Neural progenitor cell (in vitro differentiated cells): ENCODE measurements around the gene CTU2. TPM values are rescaled to one million over a fixed set of nuclear protein-coding genes. Genes with fewer than 3 reads are reported as not detected.

Experiments
- DNase-seq: peaks from one replicate; pipeline ENCODE4 v3.0.0-alpha.2; 2016; ENCODE audit warnings: low spot score
- H2AFZ ChIP-seq: fragments of 200-600 bp; sonication (generic); replicated peaks from 2 replicates; pipeline ENCODE4 v1.6.1; 2016; ENCODE audit warnings: antibody characterized with exemption
- H3F3A ChIP-seq: fragments of 200-600 bp; sonication (generic); 2 replicates; pipeline ENCODE4 v1.6.1; 2016; ENCODE audit warnings: antibody characterized with exemption, low read depth
- H3K27ac ChIP-seq: fragments of 200-600 bp; sonication (generic); 2 replicates; pipeline ENCODE4 v1.5.1; 2016; ENCODE audit warnings: mild to moderate bottlenecking
- H3K27me3 ChIP-seq: fragments of 200-600 bp; sonication (generic); 2 replicates; pipeline ENCODE4 v1.6.1; 2016; ENCODE audit warnings: mild to moderate bottlenecking, moderate library complexity
- H3K36me3 ChIP-seq: fragments of 200-600 bp; sonication (generic); 2 replicates; pipeline ENCODE4 v1.5.1; 2016
- H3K4me1 ChIP-seq: fragments of 200-600 bp; sonication (generic); 2 replicates; pipeline ENCODE4 v1.6.1; 2016; ENCODE audit warnings: mixed run types
- H3K4me2 ChIP-seq: fragments of 200-600 bp; sonication (generic); 2 replicates; pipeline ENCODE4 v1.6.1; 2016
- H3K4me3 ChIP-seq: fragments of 200-600 bp; sonication (generic); 2 replicates; pipeline ENCODE4 v1.5.1; 2016
- H3K79me2 ChIP-seq: fragments of 200-600 bp; sonication (generic); 2 replicates; pipeline ENCODE4 v1.6.1; 2016; ENCODE audit warnings: low read depth
- H3K9ac ChIP-seq: fragments of 200-600 bp; sonication (generic); 2 replicates; pipeline ENCODE4 v1.6.1; 2016
- H3K9me3 ChIP-seq: fragments of 200-600 bp; sonication (generic); 2 replicates; pipeline ENCODE4 v1.5.1; 2016; ENCODE audit warnings: low read depth
- H4K20me1 ChIP-seq: fragments of 200-600 bp; sonication (generic); 2 replicates; pipeline ENCODE4 v1.6.1; 2016; ENCODE audit warnings: low read depth
- H3K27ac Mint-ChIP-seq: 3 replicates; pipeline ENCODE4 v1.8.0; 2021; ENCODE audit warnings: mixed read lengths
- H3K27me3 Mint-ChIP-seq: 2 replicates; pipeline ENCODE4 v1.8.0; 2022; ENCODE audit warnings: low read depth, mild to moderate bottlenecking, inconsistent platforms, moderate library complexity, mixed read lengths; ENCODE audit not compliant: insufficient read depth
- H3K36me3 Mint-ChIP-seq: 3 replicates; pipeline ENCODE4 v1.8.0; 2021; ENCODE audit warnings: mixed read lengths
- H3K4me1 Mint-ChIP-seq: 3 replicates; pipeline ENCODE4 v1.8.0; 2021; ENCODE audit warnings: mixed read lengths
- H3K4me3 Mint-ChIP-seq: 3 replicates; pipeline ENCODE4 v1.8.0; 2021; ENCODE audit warnings: mild to moderate bottlenecking, moderate library complexity, mixed read lengths
- H3K9me3 Mint-ChIP-seq: 3 replicates; pipeline ENCODE4 v1.8.0; 2020; ENCODE audit warnings: mixed read lengths
- CTCF ChIP-seq: fragments of 200-600 bp; sonication (generic); IDR thresholded peaks from 2 replicates; pipeline ENCODE4 v1.5.1; 2017; ENCODE audit warnings: antibody characterized with exemption, mild to moderate bottlenecking
- EZH2 ChIP-seq: fragments of 200-600 bp; sonication (generic); IDR thresholded peaks from 2 replicates; pipeline ENCODE4 v1.6.1; 2017; ENCODE audit warnings: antibody characterized with exemption, mild to moderate bottlenecking, moderate library complexity
- EZH2phosphoT487 ChIP-seq: fragments of 200-600 bp; sonication (generic); IDR thresholded peaks from 2 replicates; pipeline ENCODE4 v1.6.1; 2017; ENCODE audit warnings: antibody characterized with exemption
- total RNA-seq: library from RNA; depleted of rRNA; stranded (reverse); fragments of >200 nt; gene quantifications from 2 replicates; pipeline ENCODE4 v1.2.3, GENCODE V29; 2015; ENCODE audit warnings: low replicate concordance

CTU2 gene
- total RNA-seq, 1 donor from 2014 or later = 4.7 TPM

- Histone ChIP-seq H3K36me3 (no peaks in the 10 kb centered on the region), H3K27me3 (no peaks in the 10 kb centered on the region), H3K4me1 (no peaks in the 10 kb centered on the region), H3K9me3 (no peaks in the 10 kb centered on the region), H3K27ac (no peak overlapping the region), H2AFZ (no peak overlapping the region), H3F3A (no peaks in the 10 kb centered on the region), H3K4me3 (no peak overlapping the region), H3K4me2 (no peak overlapping the region), H4K20me1 (no peaks in the 10 kb centered on the region), H3K9ac (no peak overlapping the region), H3K79me2 (no peaks in the 10 kb centered on the region)
- peaks cover 3% of the 10 kb centered on the region for H3K4me1 Mint-ChIP-seq
- no peak for DNase-seq
- peaks cover 2% of the 10 kb centered on the region for H3K27me3 Mint-ChIP-seq
- H3K4me3 Mint-ChIP-seq = no peak overlapping the region
- H3K27ac Mint-ChIP-seq = no peak overlapping the region
- H3K9me3 Mint-ChIP-seq = no peaks in the 10 kb centered on the region
- TF ChIP-seq EZH2phosphoT487 (no peak), CTCF (no peak), EZH2 (no peak)
- H3K36me3 Mint-ChIP-seq = no peaks in the 10 kb centered on the region
Measured at GRCh38 chr16:88724855-88725555, 18.7 kb downstream of the CTU2 start.

- no peak for TF ChIP-seq CTCF
- Mint-ChIP-seq H3K4me1 (peaks cover 3% of the 10 kb centered on the region), H3K9me3 (no peaks in the 10 kb centered on the region), H3K4me3 (no peak overlapping the region), H3K36me3 (no peaks in the 10 kb centered on the region), H3K27me3 (peaks cover 2% of the 10 kb centered on the region), H3K27ac (no peak overlapping the region)
- Histone ChIP-seq H3K4me1 (no peaks in the 10 kb centered on the region), H4K20me1 (no peaks in the 10 kb centered on the region), H3K9me3 (no peaks in the 10 kb centered on the region), H3F3A (no peaks in the 10 kb centered on the region), H3K36me3 (no peaks in the 10 kb centered on the region), H3K9ac (no peak overlapping the region), H3K4me2 (no peak overlapping the region), H3K27me3 (no peaks in the 10 kb centered on the region), H3K79me2 (no peaks in the 10 kb centered on the region), H3K4me3 (no peak overlapping the region), H2AFZ (no peak overlapping the region), H3K27ac (no peak overlapping the region)
- DNase-seq = no peak
Measured at GRCh38 chr16:88725609-88726407, 19.5 kb downstream of the CTU2 start.

GRCh38 chr16:88726408-88726749, 20.1 kb downstream of the CTU2 start:
- no peaks in the 10 kb centered on the region for H3K9me3 Mint-ChIP-seq
- peaks cover 8% of the 10 kb centered on the region for H3K4me1 Mint-ChIP-seq
- Histone ChIP-seq H3K9me3 (no peaks in the 10 kb centered on the region), H3K27ac (no peak overlapping the region), H3K4me1 (no peaks in the 10 kb centered on the region), H3K27me3 (no peaks in the 10 kb centered on the region), H4K20me1 (no peaks in the 10 kb centered on the region), H3K9ac (no peak overlapping the region), H3K4me3 (no peak overlapping the region), H3K79me2 (no peaks in the 10 kb centered on the region), H2AFZ (no peak overlapping the region), H3K36me3 (no peaks in the 10 kb centered on the region), H3F3A (peaks cover 2% of the 10 kb centered on the region), H3K4me2 (no peak overlapping the region)
- no peak overlapping the region for H3K27ac Mint-ChIP-seq
- DNase-seq = no peak
- peaks cover 3% of the 10 kb centered on the region for H3K27me3 Mint-ChIP-seq
- H3K36me3 Mint-ChIP-seq = no peaks in the 10 kb centered on the region
- no peak for TF ChIP-seq CTCF
- TF ChIP-seq EZH2 = no peak
- TF ChIP-seq EZH2phosphoT487 = no peak
- no peak overlapping the region for H3K4me3 Mint-ChIP-seq
